ENCODE results near the gene NELFE. TPM values are rescaled to one million over a fixed set of nuclear protein-coding genes. Genes with fewer than 3 reads are reported as not detected.
A peak's percentile ranks its signal among the peaks of the same experiment; 100 is the strongest.
"Not testable (repeated sequence)": the region's sequence is repeated elsewhere in the genome, so short reads cannot be mapped to it uniquely, and the experiment has no call there.

Gene NELFE
- total RNA-seq, 4 donors from 2014 or later = 83.2 to 114 (median 106) TPM

DNA sequence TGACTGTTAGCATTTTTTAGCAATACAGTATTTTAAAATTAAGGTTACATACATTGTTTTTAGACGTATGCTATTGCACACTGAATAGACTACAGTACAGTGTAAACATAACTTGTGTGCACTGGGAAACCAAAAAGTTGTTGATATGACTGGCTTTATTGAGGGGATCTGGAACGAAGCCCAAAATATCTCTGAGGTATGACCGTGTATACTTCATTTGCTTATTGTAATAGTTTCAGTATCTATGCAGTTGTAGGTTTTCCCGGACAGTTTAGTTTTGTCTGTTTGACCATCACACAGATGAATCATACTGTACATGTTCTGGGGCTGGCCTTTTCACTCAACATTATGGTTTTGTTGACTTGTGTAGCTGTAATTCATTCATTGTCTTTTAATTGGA is 50.0 kb downstream of the NELFE start:
- H3K27ac ChIP-seq = no peak overlapping the region
- H3K4me3 ChIP-seq (replicated peaks in 1 of 3) = no peak overlapping the region
- no peak for DNase-seq
- no peaks in the 10 kb centered on the region for H3K9me3 ChIP-seq
- intact Hi-C loops (cut with DNase I) = no loop called here
- 55 to 57% methylated on average over 4 of the region's 4 CpGs for WGBS, 2 donors
- H3K27me3 ChIP-seq = no peaks in the 10 kb centered on the region
- no peaks in the 10 kb centered on the region for H3K36me3 ChIP-seq
- TF ChIP-seq POLR2A (IDR thresholded peaks at IDR 0.05) = no peak
- TF ChIP-seq, protein P1, sequence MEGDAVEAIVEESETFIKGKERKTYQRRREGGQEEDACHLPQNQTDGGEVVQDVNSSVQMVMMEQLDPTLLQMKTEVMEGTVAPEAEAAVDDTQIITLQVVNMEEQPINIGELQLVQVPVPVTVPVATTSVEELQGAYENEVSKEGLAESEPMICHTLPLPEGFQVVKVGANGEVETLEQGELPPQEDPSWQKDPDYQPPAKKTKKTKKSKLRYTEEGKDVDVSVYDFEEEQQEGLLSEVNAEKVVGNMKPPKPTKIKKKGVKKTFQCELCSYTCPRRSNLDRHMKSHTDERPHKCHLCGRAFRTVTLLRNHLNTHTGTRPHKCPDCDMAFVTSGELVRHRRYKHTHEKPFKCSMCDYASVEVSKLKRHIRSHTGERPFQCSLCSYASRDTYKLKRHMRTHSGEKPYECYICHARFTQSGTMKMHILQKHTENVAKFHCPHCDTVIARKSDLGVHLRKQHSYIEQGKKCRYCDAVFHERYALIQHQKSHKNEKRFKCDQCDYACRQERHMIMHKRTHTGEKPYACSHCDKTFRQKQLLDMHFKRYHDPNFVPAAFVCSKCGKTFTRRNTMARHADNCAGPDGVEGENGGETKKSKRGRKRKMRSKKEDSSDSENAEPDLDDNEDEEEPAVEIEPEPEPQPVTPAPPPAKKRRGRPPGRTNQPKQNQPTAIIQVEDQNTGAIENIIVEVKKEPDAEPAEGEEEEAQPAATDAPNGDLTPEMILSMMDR (IDR thresholded peaks at IDR 0.05) = no peak
- H3K4me1 ChIP-seq = peaks cover 0 to under 1% of the 10 kb centered on the region in 2 donors

DNA sequence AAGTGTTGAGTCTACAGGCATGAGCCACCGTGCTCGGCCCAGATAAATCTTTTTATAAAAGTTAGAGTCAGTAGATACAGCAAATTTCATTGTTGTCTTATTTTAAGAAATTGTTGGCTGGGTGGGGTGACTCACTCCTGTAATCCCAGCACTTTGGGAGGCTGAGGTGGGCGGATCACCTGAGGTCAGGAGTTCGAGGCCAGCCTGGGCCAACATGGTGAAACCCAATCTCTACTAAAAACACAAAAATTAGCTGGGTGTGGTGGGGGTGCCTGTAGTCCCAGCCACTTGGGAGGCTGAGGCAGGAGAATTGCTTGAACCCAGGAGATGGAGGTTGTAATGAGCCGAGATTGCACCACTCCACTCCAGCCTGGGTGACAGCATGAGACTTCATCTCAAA is 50.5 kb downstream of the NELFE start:
- H3K27me3 ChIP-seq; DNase-seq; H3K36me3 ChIP-seq; intact Hi-C loops (cut with DNase I); H3K9me3 ChIP-seq; H3K4me1 ChIP-seq; H3K4me3 ChIP-seq (replicated peaks in 1 of 3); H3K27ac ChIP-seq: not testable (repeated sequence)
- WGBS, 2 donors = 86 to 93% methylated on average over 5 of the region's 5 CpGs

DNA sequence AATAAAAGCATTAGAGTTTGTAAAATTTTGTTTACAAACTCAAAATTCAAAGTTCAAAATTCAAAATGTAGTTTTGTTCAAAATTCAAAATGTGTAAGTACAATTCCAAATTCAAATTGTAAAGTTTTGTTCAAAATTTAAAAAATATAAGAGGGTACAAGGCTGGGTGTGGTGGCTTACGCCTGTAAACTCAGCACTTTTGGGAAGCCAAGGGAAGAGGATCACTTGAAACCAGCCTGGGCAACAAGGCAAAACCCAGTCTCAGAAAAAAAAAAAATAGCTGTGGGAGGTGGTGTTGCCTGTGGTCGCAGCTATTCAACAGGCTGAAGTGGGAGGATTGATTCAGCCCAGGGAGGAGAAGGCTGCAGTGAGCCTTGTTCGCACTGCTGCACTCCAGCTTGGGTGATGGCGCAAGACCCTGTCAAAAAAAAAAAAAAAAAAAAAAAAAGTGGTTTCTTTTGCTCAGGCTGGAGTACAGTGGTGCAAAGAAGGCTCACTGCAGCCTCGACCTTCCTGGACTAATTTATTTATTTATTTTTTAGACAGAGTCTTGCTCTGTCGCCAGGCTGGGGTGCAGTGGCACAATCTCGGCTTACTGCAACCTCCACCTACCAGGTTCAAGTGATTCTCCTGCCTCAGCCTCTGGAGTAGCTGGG is 51.5 kb downstream of the NELFE start:
- no peaks in the 10 kb centered on the region for H3K27me3 ChIP-seq
- DNase-seq = peak; percentile 58 to 63
- intact Hi-C loops (cut with DNase I) = no loop called here
- H3K9me3 ChIP-seq = no peaks in the 10 kb centered on the region
- 24 to 34% methylated on average over 7 of the region's 7 CpGs for WGBS, 2 donors
- H3K4me3 ChIP-seq (replicated peaks in 1 of 3) = no peak overlapping the region
- peaks cover 0 to 13% of the 10 kb centered on the region in 2 donors for H3K4me1 ChIP-seq
- TF ChIP-seq, protein P1 (IDR thresholded peaks at IDR 0.05) = no peak
- no peak for TF ChIP-seq POLR2A (IDR thresholded peaks at IDR 0.05)
- H3K27ac ChIP-seq = no peak overlapping the region
- no peaks in the 10 kb centered on the region for H3K36me3 ChIP-seq

DNA sequence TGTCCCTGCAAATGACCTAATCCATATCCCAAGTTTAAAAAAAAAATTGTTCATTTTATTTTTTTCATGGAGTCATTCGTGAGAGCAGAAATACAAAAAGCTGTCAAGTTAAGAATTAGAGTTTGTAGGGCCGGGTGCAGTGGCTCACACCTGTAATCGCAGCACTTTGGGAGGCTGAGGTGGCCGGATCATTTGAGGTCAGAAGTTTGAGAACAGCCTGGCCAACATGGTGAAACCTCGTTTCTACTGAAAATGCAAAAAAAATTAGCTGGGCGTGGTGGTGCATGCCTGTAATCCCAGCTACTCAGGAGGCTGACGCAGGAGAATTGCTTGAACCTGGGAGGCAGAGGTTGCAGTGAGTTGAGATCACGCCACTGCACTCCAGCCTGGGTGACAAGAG is 52.0 kb downstream of the NELFE start:
- WGBS, 2 donors = 73 to 74% methylated on average over 8 of the region's 8 CpGs
- H3K27me3 ChIP-seq; H3K27ac ChIP-seq; intact Hi-C loops (cut with DNase I); DNase-seq; H3K9me3 ChIP-seq; H3K4me3 ChIP-seq (replicated peaks in 1 of 3); H3K36me3 ChIP-seq: not testable (repeated sequence)
- H3K4me1 ChIP-seq = peaks cover 0 to 13% of the 10 kb centered on the region in 2 donors

DNA sequence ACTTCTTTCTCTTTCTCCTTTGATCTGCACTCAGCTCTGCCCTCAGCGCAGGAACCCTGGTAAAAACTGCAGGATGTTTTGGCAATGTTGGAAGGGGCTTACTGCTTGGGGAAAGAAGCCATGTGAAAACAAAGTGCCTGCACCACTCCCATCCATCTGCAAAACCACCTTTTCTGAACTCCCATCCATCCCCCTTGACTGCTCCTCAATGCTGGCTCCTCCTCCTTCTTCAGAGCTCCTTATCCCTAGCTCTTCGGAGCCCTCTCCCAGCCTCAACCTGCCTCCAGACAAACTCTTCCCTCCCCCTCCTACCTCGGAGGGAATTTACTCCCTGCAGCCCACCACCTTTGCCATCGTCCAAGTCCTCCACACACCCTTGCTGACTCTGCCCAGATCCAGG is 52.6 kb downstream of the NELFE start:
- TF ChIP-seq POLR2A (IDR thresholded peaks at IDR 0.05) = no peak
- intact Hi-C loops (cut with DNase I) = no loop called here
- 18 to 24% methylated on average over 4 of the region's 4 CpGs for WGBS, 2 donors
- Histone ChIP-seq H3K9me3 (no peaks in the 10 kb centered on the region), H3K4me3 (replicated peaks in 1 of 3) (no peak overlapping the region), H3K4me1 (peaks cover 2 to 13% of the 10 kb centered on the region in 2 donors), H3K27me3 (no peaks in the 10 kb centered on the region), H3K36me3 (no peaks in the 10 kb centered on the region), H3K27ac (no peak overlapping the region)
- no peak for DNase-seq

DNA sequence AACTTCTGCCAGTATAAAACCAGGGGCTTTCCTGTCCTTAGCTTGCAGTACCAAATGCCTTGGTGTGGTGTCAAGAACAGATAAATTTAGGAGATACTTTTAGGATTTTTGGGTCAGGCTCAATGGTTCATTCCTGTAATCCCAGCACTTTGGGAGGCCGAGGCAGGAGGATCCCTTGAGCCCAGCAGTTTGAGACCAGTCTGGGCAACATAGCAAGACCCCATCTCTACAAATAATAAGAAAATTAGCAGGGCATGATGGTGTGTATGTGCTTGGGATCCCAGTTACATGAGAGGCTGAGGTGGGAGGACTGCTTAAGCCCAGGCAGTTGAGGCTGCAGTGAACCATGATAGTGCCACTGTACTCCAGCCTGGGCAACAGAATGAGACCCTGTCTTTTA is 53.7 kb downstream of the NELFE start:
- WGBS, 2 donors = 100% methylated on average over 1 of the region's 1 CpG
- Histone ChIP-seq H3K27ac (no peak overlapping the region), H3K9me3 (no peaks in the 10 kb centered on the region), H3K36me3 (no peaks in the 10 kb centered on the region), H3K4me3 (replicated peaks in 1 of 3) (no peak overlapping the region), H3K27me3 (no peaks in the 10 kb centered on the region), H3K4me1 (peaks cover 6 to 13% of the 10 kb centered on the region in 2 donors)
- no peak for DNase-seq
- intact Hi-C loops (cut with DNase I) = no loop called here
- TF ChIP-seq, protein P1 (IDR thresholded peaks at IDR 0.05) = no peak
- TF ChIP-seq POLR2A (IDR thresholded peaks at IDR 0.05) = no peak
